CD4-positive, alpha-beta T cell (primary cell): ENCODE data around the gene SYCP3. TPM values are rescaled to one million over a fixed set of nuclear protein-coding genes. Genes with fewer than 3 reads are reported as not detected.

Source experiments
- ATAC-seq: fragments of 200-7000 bp; cut with Tn5 transposase; one replicate; pipeline ENCODE4 v1.10.0; 2022; ENCODE audit warnings: mild to moderate bottlenecking; ENCODE audit not compliant: poor library complexity
- CTCF ChIA-PET: fragments of 350-600 bp; sonication (Branson Sonifier 250); formaldehyde crosslinking; loops from one replicate; lab custom pipeline; 2021; ENCODE audit warnings: antibody characterized with exemption, inconsistent platforms; lab: Charles Lee
- POLR2A ChIA-PET: fragments of 350-600 bp; sonication (Branson Sonifier 250); formaldehyde crosslinking; loops from one replicate; lab custom pipeline; 2021; ENCODE audit warnings: antibody characterized with exemption, inconsistent platforms; lab: Charles Lee
- DNase-seq, 14 experiments: peaks; one replicate each; pipeline ENCODE4 v3.0.0-alpha.2; 2013 to 2020; ENCODE audit warnings: mixed read lengths in 2 of 14
- H3K27ac ChIP-seq, 2 donors: one replicate each; pipeline versions ENCODE4 v1.5.1 to v1.7.0; 2013; ENCODE audit warnings: low read length in 2 of 2, low read depth in 1 of 2, mild to moderate bottlenecking in 1 of 2
- H3K27me3 ChIP-seq, 2 experiments: 1 replicate in 1 of 2; 2 replicates in 1 of 2; pipeline versions ENCODE4 v1.6.1 to v1.7.0; 2013; ENCODE audit warnings: low read length in 2 of 2, control low read depth in 1 of 2, mild to moderate bottlenecking in 1 of 2, moderate library complexity in 1 of 2; ENCODE audit not compliant: insufficient read depth in 2 of 2, control insufficient read depth in 1 of 2
- H3K36me3 ChIP-seq: one replicate; pipeline ENCODE4 v1.6.1; 2013; ENCODE audit warnings: low read length, control low read depth; ENCODE audit not compliant: insufficient read depth
- H3K4me1 ChIP-seq: one replicate; pipeline ENCODE4 v1.6.1; 2013; ENCODE audit warnings: low read length, control low read depth; ENCODE audit not compliant: insufficient read depth
- H3K4me3 ChIP-seq: one replicate; pipeline ENCODE4 v1.5.1; 2013; ENCODE audit warnings: mild to moderate bottlenecking, low read length, moderate library complexity
- H3K9me3 ChIP-seq, 2 experiments: 1 replicate in 1 of 2; 2 replicates in 1 of 2; pipeline versions ENCODE4 v1.6.1 to v1.7.0; 2013; ENCODE audit warnings: low read length in 2 of 2, mild to moderate bottlenecking in 2 of 2, control low read depth in 1 of 2, moderate library complexity in 1 of 2; ENCODE audit not compliant: control insufficient read depth in 1 of 2, insufficient read depth in 1 of 2
- H3K27ac Mint-ChIP-seq: one replicate; pipeline ENCODE4 v1.8.0; 2020; ENCODE audit warnings: mixed read lengths
- H3K27me3 Mint-ChIP-seq: one replicate; pipeline ENCODE4 v1.8.0; 2021; ENCODE audit warnings: mixed read lengths
- H3K36me3 Mint-ChIP-seq: one replicate; pipeline ENCODE4 v1.8.0; 2021; ENCODE audit warnings: low read depth, mixed read lengths
- H3K4me1 Mint-ChIP-seq: one replicate; pipeline ENCODE4 v1.8.0; 2021; ENCODE audit warnings: low read depth, mixed read lengths
- H3K4me3 Mint-ChIP-seq: one replicate; pipeline ENCODE4 v1.8.0; 2020; ENCODE audit warnings: mild to moderate bottlenecking, mixed read lengths
- H3K9me3 Mint-ChIP-seq: one replicate; pipeline ENCODE4 v1.8.0; 2020; ENCODE audit warnings: mixed read lengths
- intact Hi-C, 2 experiments: fragments of 100-400 bp; cut with DNase I in 1 of 2; cut with micrococcal nuclease in 1 of 2; formaldehyde crosslinking; loops; one replicate each; pipeline versions ENCODE4 v1.15.1 to v1.9.0; 2023 to 2025; cut with DNase I, micrococcal nuclease
- total RNA-seq, 174 experiments: library from RNA in 2 of 174; stranded (reverse) in 2 of 174; gene quantifications; one replicate each; pipeline ENCODE4 v1.2.3 and lab custom pipeline; 2021 to 2026
- TF ChIP-seq, protein P1 (sequence below): fragments of 200-600 bp; IDR thresholded peaks from one replicate; pipeline ENCODE4 v1.8.0; 2022; ENCODE audit warnings: antibody characterized with exemption, mild to moderate bottlenecking

Gene SYCP3
- total RNA-seq, 2 experiments from 2014 or later: 0.22 to 0.34 TPM

DNA sequence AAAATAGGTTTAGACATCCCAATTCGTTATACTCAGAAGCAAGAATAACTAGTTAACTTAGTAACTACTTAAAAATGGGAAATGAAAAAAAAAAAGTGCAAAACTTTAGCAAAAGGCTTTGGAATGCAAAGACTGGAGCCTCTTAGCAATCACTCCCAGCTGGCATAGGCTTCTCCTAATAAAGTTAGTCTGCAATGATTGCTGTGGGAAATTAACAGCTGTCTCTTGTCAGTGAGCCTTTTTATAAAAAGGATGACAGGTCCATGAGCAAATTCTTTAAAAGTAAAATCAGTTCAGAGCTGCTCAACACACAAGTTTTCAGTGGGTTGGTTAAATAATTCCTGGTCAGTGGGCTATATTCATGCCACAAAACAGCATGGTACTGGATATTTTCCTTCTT lies 7.4 kb upstream of the SYCP3 start:
- H3K36me3 ChIP-seq: peaks cover 46% of the 10 kb centered on the region
- intact Hi-C loops: no loop called here
- Mint-ChIP-seq H3K4me1 (peaks cover 3% of the 10 kb centered on the region), H3K4me3 (no peak overlapping the region), H3K27ac (no peak overlapping the region), H3K9me3 (no peaks in the 10 kb centered on the region), H3K27me3 (no peaks in the 10 kb centered on the region), H3K36me3 (peaks cover 86% of the 10 kb centered on the region)
- no peak overlapping the region for H3K27ac ChIP-seq
- CTCF ChIA-PET: interaction anchor here (1.0 to 1.8 kb wide), 4 partner anchors 10 to 84 kb away, joined by 3 to 4 read pairs (median 4); partner anchors contain the start of gene GNPTAB
- ATAC-seq: no peak
- POLR2A ChIA-PET: no interaction called here
- H3K4me3 ChIP-seq: no peak overlapping the region
- H3K4me1 ChIP-seq: peaks cover 9% of the 10 kb centered on the region
- no peaks in the 10 kb centered on the region for H3K9me3 ChIP-seq
- TF ChIP-seq, protein P1, sequence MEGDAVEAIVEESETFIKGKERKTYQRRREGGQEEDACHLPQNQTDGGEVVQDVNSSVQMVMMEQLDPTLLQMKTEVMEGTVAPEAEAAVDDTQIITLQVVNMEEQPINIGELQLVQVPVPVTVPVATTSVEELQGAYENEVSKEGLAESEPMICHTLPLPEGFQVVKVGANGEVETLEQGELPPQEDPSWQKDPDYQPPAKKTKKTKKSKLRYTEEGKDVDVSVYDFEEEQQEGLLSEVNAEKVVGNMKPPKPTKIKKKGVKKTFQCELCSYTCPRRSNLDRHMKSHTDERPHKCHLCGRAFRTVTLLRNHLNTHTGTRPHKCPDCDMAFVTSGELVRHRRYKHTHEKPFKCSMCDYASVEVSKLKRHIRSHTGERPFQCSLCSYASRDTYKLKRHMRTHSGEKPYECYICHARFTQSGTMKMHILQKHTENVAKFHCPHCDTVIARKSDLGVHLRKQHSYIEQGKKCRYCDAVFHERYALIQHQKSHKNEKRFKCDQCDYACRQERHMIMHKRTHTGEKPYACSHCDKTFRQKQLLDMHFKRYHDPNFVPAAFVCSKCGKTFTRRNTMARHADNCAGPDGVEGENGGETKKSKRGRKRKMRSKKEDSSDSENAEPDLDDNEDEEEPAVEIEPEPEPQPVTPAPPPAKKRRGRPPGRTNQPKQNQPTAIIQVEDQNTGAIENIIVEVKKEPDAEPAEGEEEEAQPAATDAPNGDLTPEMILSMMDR: no peak
- H3K27me3 ChIP-seq: no peaks in the 10 kb centered on the region
- DNase-seq: no peak

DNA sequence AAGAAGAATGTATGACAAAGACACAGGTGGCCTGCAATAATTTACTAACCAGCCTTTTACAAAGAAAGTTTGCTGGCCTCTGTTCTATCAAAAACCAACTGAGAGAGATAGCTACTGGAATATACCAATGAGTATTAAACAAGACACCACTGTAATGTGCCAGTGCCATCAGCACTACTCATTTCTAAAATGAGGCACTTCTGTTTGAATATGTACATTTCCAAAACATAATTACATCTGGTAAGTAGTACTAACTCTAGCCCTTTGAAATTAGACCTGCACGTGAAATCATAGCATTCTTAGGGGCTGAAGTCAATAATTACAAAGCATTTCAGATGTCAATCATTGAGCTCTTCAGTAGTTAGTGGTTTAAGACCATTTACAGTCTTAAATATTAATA lies 6.9 kb upstream of the SYCP3 start:
- Histone ChIP-seq H3K36me3 (peaks cover 41% of the 10 kb centered on the region), H3K27ac (no peak overlapping the region)

DNA sequence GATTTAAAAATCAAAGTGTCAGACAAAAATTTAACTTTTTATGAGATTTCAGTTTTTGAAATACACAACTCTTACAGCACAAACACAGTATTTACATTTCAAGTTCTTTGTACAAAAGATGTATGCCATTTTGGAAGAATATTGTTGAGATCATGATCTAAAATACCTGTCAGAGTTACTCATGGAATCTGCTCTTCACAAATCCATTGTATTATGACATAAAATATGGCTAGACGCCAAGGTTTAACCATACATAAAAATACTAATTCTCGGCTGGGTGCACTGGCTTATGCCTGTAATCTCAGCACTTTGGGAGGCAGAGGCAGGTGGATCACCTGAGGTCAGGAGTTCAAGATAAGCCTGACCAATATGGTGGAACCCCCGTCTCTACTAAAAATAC lies 6.2 kb upstream of the SYCP3 start:
- CTCF ChIA-PET: interaction anchor here (1.0 to 1.2 kb wide), 2 partner anchors 14 to 63 kb away, joined by 3 to 4 read pairs; no protein-coding TSS in a partner anchor

More for the DNA sequence above, 6.9 kb upstream of the SYCP3 start:
- TF ChIP-seq, protein P1: no peak
- ATAC-seq: no peak
- POLR2A ChIA-PET: no interaction called here
- Histone ChIP-seq H3K4me3 (no peak overlapping the region), H3K9me3 (no peaks in the 10 kb centered on the region), H3K27me3 (no peaks in the 10 kb centered on the region), H3K4me1 (peaks cover 9% of the 10 kb centered on the region)
- DNase-seq: no peak
- no peaks in the 10 kb centered on the region for H3K27me3 Mint-ChIP-seq
- peaks cover 83% of the 10 kb centered on the region for H3K36me3 Mint-ChIP-seq
- H3K4me3 Mint-ChIP-seq: no peak overlapping the region
- CTCF ChIA-PET: interaction anchor here (1.0 to 1.8 kb wide), 3 partner anchors 10 to 64 kb away, joined by 3 to 4 read pairs (median 4); no protein-coding TSS in a partner anchor
- no peak overlapping the region for H3K27ac Mint-ChIP-seq
- H3K9me3 Mint-ChIP-seq: no peaks in the 10 kb centered on the region
- peaks cover 3% of the 10 kb centered on the region for H3K4me1 Mint-ChIP-seq
- intact Hi-C loops: no loop called here

More for the DNA sequence above, 6.2 kb upstream of the SYCP3 start:
- H3K4me1 ChIP-seq: peaks cover 9% of the 10 kb centered on the region
- Mint-ChIP-seq H3K4me1 (peaks cover 3% of the 10 kb centered on the region), H3K27me3 (no peaks in the 10 kb centered on the region), H3K36me3 (peaks cover 77% of the 10 kb centered on the region), H3K9me3 (no peaks in the 10 kb centered on the region), H3K27ac (no peak overlapping the region), H3K4me3 (no peak overlapping the region)
- POLR2A ChIA-PET: no interaction called here
- intact Hi-C loops: no loop called here
- H3K27me3 ChIP-seq: no peaks in the 10 kb centered on the region
- TF ChIP-seq, protein P1: no peak
- no peak overlapping the region for H3K27ac ChIP-seq
- no peak for ATAC-seq
- H3K9me3 ChIP-seq: no peaks in the 10 kb centered on the region
- no peak overlapping the region for H3K4me3 ChIP-seq
- H3K36me3 ChIP-seq: peaks cover 41% of the 10 kb centered on the region
- no peak for DNase-seq
